ENCODE measurements around the gene C19orf67.

The C19orf67 gene

DNA sequence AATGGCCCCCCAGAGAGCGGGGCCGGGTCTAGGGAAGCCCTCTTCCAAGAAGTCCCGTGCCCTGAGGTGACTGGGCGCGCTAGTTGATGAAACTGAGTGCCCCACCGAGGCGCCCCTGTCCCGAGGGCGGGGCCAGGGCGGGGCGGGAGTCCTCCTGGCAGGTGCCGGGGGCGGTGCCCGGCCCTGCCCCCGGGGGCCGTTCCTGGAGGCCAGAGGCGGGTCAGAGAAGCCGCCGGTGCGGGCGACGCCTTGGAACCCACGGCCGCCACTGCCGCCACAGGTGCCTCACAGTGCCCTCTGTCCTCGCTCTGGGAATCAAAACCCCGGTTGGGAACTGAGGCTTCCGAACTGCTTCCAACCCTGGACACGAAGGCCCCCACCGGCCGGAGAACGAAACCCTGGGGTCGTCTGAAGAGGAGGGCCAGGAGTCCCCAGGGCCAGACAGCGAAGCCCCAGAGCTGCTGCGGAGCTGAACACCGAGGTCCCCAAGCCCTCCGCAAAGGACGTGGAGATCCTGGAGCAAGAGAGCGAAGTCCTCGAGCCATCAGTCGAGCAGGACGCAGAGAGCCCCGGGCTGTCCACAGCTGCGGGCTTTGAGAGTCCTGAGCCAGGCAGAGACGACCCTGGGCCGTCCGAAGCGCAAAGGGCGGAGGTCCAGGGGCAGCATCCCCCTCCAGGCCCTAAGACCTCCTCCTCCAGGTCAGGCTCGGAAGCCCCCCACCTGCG, 12.9 kb downstream of the C19orf67 start, which contains the start of gene MISP3 (continued):
- no peak for TF ChIP-seq ZNF530 (tag by site-specific recombination; IDR thresholded peaks at IDR 0.05; ENCODE audit: low read depth)
- no peak for TF ChIP-seq ZNF266 (tag by site-specific recombination; IDR thresholded peaks at IDR 0.05; ENCODE audit: low read depth)
- TF ChIP-seq, protein P1, sequence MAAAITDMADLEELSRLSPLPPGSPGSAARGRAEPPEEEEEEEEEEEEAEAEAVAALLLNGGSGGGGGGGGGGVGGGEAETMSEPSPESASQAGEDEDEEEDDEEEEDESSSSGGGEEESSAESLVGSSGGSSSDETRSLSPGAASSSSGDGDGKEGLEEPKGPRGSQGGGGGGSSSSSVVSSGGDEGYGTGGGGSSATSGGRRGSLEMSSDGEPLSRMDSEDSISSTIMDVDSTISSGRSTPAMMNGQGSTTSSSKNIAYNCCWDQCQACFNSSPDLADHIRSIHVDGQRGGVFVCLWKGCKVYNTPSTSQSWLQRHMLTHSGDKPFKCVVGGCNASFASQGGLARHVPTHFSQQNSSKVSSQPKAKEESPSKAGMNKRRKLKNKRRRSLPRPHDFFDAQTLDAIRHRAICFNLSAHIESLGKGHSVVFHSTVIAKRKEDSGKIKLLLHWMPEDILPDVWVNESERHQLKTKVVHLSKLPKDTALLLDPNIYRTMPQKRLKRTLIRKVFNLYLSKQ (tag by site-specific recombination; IDR thresholded peaks at IDR 0.05; ENCODE audit: borderline replicate concordance), result no peak

DNA sequence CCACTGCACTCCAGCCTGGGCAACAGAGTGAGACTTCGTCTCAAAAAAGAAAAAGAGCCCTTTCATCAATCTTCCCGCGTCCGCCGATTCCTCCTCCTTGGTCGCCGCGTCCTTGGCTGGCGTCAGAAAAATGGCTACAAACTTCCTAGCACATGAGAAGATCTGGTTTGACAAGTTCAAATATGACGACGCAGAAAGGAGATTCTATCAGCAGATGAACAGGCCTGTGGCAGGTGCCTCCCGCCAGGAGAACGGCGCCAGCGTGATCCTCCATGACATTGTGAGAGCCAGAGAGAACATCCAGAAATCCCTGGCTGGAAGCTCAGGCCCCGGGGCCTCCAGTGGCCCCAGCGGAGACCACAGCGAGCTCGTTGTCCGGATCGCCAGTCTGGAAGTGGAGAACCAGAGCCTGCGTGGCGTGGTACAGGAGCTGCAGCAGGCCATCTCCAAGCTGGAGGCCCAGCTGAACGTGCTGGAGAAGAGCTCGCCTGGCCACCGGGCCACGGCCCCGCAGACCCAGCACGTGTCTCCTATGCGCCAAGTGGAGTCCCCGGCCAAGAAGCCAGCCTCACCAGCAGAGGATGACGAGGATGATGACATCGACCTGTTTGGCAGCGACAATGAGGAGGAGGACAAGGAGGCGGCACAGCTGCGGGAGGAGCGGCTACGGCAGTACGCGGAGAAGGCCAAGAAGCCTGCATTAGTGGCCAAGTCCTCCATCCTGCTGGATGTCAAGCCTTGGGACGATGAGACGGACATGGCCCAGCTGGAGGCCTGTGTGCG, 15.1 kb downstream of the C19orf67 start:
- TF ChIP-seq ZNF600 (tag by site-specific recombination; IDR thresholded peaks at IDR 0.05) (0 out of 2 replicates have a peak, but pooled peaks have one; percentile 26), ZNF670 (tag by site-specific recombination; IDR thresholded peaks at IDR 0.05; ENCODE audit: low read depth) (no peak)

DNA sequence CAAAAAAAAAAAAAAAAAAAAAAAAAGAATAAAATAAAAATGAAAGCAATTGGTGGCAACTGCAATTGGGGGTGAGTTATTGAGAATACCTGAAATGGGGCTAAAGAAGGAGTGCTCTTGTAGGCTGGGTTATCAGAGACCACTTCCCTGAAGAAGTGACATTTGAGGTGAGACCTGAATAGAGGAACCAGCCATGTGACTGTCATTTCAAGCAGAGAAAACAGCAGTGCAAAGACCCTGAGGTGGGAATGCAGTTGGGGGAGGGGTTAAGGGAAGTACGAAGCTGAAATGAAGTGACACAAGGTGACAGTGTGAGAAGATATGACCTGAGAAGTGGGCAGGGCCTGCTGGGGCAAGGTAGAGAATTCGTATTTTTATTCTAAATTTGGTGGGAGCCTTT, 19.4 kb downstream of the C19orf67 start:
- H3K9me3 ChIP-seq (ENCODE audit: control insufficient read depth, insufficient read depth, low read depth, low read length), result no peaks in the 10 kb centered on the region
- no peak for TF ChIP-seq ZNF292 (tag by site-specific recombination; IDR thresholded peaks at IDR 0.05; ENCODE audit: borderline replicate concordance, low read depth)
- peak; percentile 84 for TF ChIP-seq ZNF623 (tag by site-specific recombination; IDR thresholded peaks at IDR 0.05)
- TF ChIP-seq ZNF24 (tag by site-specific recombination; IDR thresholded peaks at IDR 0.05), result no peak
- no peak for TF ChIP-seq ZNF394 (tag by site-specific recombination; IDR thresholded peaks at IDR 0.05; ENCODE audit: borderline replicate concordance)
- H3K4me3 ChIP-seq (ENCODE audit: low read depth, low read length), result no peak overlapping the region
- no peaks in the 10 kb centered on the region for H3K4me1 ChIP-seq (ENCODE audit: control insufficient read depth, insufficient read depth, low read length)
- CTCF ChIA-PET, result interaction anchor here (0.6 to 1.2 kb wide), 2 partner anchors 8 to 36 kb away, joined by 3 read pairs; no protein-coding TSS in a partner anchor
- no peaks in the 10 kb centered on the region for H3K36me3 ChIP-seq (ENCODE audit: control insufficient read depth in 2 of 2, insufficient read depth in 1 of 2, low read length in 2 of 2)
- no peak overlapping the region for H3K27ac ChIP-seq (ENCODE audit: extremely low read depth, low read depth, low read length)
- POLR2A ChIA-PET, result interaction anchor here (0.7 kb wide), 1 partner anchor 52 kb away, joined by 4 read pairs; no protein-coding TSS in a partner anchor

More for the DNA sequence above, 15.1 kb downstream of the C19orf67 start:
- no peaks in the 10 kb centered on the region for H3K36me3 ChIP-seq (ENCODE audit: control insufficient read depth in 2 of 2, insufficient read depth in 1 of 2, low read length in 2 of 2)
- no peaks in the 10 kb centered on the region for H3K9me3 ChIP-seq (ENCODE audit: control insufficient read depth, insufficient read depth, low read depth, low read length)
- H3K27ac ChIP-seq (ENCODE audit: extremely low read depth, low read depth, low read length), result no peak overlapping the region
- POLR2A ChIA-PET, result interaction anchor here (0.6 to 1.0 kb wide), 3 partner anchors 28 to 227 kb away, joined by 3 to 4 read pairs (median 3); partner anchors contain the start of gene ASF1B
- H3K4me3 ChIP-seq (ENCODE audit: low read depth, low read length), result no peak overlapping the region
- H3K4me1 ChIP-seq (ENCODE audit: control insufficient read depth, insufficient read depth, low read length), result no peaks in the 10 kb centered on the region
- CTCF ChIA-PET, result interaction anchor here (0.6 to 6.2 kb wide), 9 partner anchors 9 to 190 kb away, joined by 4 to 80 read pairs (median 6); partner anchors contain the start of genes IL27RA and PALM3

DNA sequence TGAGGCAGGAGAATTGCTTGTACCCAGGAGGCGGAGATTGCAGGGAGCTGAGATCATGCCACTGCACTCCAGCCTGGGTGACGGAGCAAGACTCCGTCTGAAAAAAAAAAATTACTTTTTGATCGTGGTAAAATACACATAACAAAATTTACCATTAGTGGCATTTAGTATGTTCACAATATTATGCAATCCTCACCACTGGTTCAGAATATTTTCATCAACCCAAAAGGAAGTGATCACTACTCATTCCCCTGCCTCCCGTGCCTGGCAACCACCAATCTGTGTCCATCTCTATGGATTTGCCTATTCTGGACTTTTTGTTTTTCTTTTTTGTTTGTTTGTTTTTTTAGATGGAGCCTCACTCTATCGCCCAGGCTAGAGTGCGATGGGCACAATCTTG, 22.5 kb downstream of the C19orf67 start:
- Histone ChIP-seq H3K27ac (ENCODE audit: extremely low read depth, low read depth, low read length) (no peak overlapping the region), H3K4me1 (ENCODE audit: control insufficient read depth, insufficient read depth, low read length) (peaks cover 2% of the 10 kb centered on the region), H3K36me3 (ENCODE audit: control insufficient read depth in 2 of 2, insufficient read depth in 1 of 2, low read length in 2 of 2) (no peaks in the 10 kb centered on the region), H3K4me3 (ENCODE audit: low read depth, low read length) (no peak overlapping the region), H3K9me3 (ENCODE audit: control insufficient read depth, insufficient read depth, low read depth, low read length) (no peaks in the 10 kb centered on the region)
- ChIA-PET POLR2A (no interaction called here), CTCF (no interaction called here)
- no peak for TF ChIP-seq GLIS2 (tag by site-specific recombination; IDR thresholded peaks at IDR 0.05)
- no peak for TF ChIP-seq ZNF274 (IDR thresholded peaks at IDR 0.05; ENCODE audit: low read length)
- TF ChIP-seq ZNF274 (tag by site-specific recombination; IDR thresholded peaks at IDR 0.05; ENCODE audit: borderline replicate concordance), result no peak
- no peak for TF ChIP-seq ZFP41 (tag by site-specific recombination; IDR thresholded peaks at IDR 0.05; ENCODE audit: borderline replicate concordance)
- TF ChIP-seq, protein P2, sequence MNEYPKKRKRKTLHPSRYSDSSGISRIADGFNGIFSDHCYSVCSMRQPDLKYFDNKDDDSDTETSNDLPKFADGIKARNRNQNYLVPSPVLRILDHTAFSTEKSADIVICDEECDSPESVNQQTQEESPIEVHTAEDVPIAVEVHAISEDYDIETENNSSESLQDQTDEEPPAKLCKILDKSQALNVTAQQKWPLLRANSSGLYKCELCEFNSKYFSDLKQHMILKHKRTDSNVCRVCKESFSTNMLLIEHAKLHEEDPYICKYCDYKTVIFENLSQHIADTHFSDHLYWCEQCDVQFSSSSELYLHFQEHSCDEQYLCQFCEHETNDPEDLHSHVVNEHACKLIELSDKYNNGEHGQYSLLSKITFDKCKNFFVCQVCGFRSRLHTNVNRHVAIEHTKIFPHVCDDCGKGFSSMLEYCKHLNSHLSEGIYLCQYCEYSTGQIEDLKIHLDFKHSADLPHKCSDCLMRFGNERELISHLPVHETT (tag by site-specific recombination; IDR thresholded peaks at IDR 0.05), result no peak
- no peak for TF ChIP-seq GLIS1 (tag by site-specific recombination; IDR thresholded peaks at IDR 0.05)
- TF ChIP-seq, protein P3, sequence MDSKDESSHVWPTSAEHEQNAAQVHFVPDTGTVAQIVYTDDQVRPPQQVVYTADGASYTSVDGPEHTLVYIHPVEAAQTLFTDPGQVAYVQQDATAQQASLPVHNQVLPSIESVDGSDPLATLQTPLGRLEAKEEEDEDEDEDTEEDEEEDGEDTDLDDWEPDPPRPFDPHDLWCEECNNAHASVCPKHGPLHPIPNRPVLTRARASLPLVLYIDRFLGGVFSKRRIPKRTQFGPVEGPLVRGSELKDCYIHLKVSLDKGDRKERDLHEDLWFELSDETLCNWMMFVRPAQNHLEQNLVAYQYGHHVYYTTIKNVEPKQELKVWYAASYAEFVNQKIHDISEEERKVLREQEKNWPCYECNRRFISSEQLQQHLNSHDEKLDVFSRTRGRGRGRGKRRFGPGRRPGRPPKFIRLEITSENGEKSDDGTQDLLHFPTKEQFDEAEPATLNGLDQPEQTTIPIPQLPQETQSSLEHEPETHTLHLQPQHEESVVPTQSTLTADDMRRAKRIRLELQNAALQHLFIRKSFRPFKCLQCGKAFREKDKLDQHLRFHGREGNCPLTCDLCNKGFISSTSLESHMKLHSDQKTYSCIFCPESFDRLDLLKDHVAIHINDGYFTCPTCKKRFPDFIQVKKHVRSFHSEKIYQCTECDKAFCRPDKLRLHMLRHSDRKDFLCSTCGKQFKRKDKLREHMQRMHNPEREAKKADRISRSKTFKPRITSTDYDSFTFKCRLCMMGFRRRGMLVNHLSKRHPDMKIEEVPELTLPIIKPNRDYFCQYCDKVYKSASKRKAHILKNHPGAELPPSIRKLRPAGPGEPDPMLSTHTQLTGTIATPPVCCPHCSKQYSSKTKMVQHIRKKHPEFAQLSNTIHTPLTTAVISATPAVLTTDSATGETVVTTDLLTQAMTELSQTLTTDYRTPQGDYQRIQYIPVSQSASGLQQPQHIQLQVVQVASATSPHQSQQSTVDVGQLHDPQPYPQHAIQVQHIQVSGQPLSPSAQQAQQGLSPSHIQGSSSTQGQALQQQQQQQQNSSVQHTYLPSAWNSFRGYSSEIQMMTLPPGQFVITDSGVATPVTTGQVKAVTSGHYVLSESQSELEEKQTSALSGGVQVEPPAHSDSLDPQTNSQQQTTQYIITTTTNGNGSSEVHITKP (tag by site-specific recombination; IDR thresholded peaks at IDR 0.05), result no peak
- TF ChIP-seq, protein P4, sequence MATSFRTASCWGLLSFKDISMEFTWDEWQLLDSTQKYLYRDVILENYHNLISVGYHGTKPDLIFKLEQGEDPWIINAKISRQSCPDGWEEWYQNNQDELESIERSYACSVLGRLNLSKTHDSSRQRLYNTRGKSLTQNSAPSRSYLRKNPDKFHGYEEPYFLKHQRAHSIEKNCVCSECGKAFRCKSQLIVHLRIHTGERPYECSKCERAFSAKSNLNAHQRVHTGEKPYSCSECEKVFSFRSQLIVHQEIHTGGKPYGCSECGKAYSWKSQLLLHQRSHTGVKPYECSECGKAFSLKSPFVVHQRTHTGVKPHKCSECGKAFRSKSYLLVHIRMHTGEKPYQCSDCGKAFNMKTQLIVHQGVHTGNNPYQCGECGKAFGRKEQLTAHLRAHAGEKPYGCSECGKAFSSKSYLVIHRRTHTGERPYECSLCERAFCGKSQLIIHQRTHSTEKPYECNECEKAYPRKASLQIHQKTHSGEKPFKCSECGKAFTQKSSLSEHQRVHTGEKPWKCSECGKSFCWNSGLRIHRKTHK (tag by site-specific recombination; IDR thresholded peaks at IDR 0.05), result no peak
